HepG2 (cell line): ENCODE results near the gene GDPD5. TPM values are rescaled to one million over a fixed set of nuclear protein-coding genes. Genes with fewer than 3 reads are reported as not detected.

Source experiments
- ATAC-seq: fragments of 200-7000 bp; cut with Tn5 transposase; 3 replicates; pipeline ENCODE4 v1.9.1; 2020; ENCODE audit warnings: mild to moderate bottlenecking, moderate library complexity
- BruUV-seq: library from RNA; stranded (reverse); fragments of 400-500 nt; replicated peaks from 2 replicates; lab custom pipeline; 2021; lab: Mats Ljungman, UMichigan
- CTCF ChIA-PET: fragments of 300-600 bp; formaldehyde crosslinking; extraction: SDS; loops from one replicate; lab custom pipeline; 2021; ENCODE audit warnings: low total read pairs, inconsistent platforms, low intra/inter-chr PET ratio; lab: Yijun Ruan, JAX
- POLR2A ChIA-PET: fragments of 350-600 bp; sonication (Branson Sonifier 250); formaldehyde crosslinking; loops from one replicate; lab custom pipeline; 2020; ENCODE audit warnings: antibody characterized with exemption, inconsistent platforms; lab: Yijun Ruan, JAX
- DNase-seq: peaks from one replicate; pipeline ENCODE4 v3.0.0-alpha.2; 2015; ENCODE audit warnings: low spot score
- FAIRE-seq: peaks from 3 replicates; lab custom pipeline; 2011; peaks lifted over from hg19 to GRCh38; lab: Jason Lieb, UNC
- H2AFZ ChIP-seq: one replicate; pipeline ENCODE4 v1.6.1; 2011; ENCODE audit warnings: low read length, inconsistent platforms
- H3K27ac ChIP-seq: fragments of 300-600 bp; 3 replicates; pipeline ENCODE4 v1.8.0; 2011; ENCODE audit warnings: mixed run types, mild to moderate bottlenecking, mixed read lengths, low read length, inconsistent platforms; ENCODE audit not compliant: insufficient read depth; ENCODE audit errors: extremely low read length
- H3K27me3 ChIP-seq, 2 experiments: fragments of 200-600 bp in 1 of 2; 2 replicates in 1 of 2; 3 replicates in 1 of 2; pipeline versions ENCODE4 v1.6.0 to v1.8.0; 2011; ENCODE audit warnings: low read length in 2 of 2, mild to moderate bottlenecking in 2 of 2, moderate library complexity in 2 of 2, inconsistent platforms in 1 of 2; ENCODE audit not compliant: insufficient read depth in 2 of 2, control insufficient read depth in 1 of 2
- H3K36me3 ChIP-seq, 2 experiments: fragments of 200-600 bp in 1 of 2; replicated peaks in 1 of 2; 2 replicates in 1 of 2; 3 replicates in 1 of 2; pipeline versions ENCODE4 v1.5.1 to v1.8.0; 2011; ENCODE audit warnings: low read length in 2 of 2, inconsistent platforms in 1 of 2; ENCODE audit not compliant: insufficient read depth in 2 of 2, control insufficient read depth in 1 of 2
- H3K4me1 ChIP-seq: 2 replicates; pipeline ENCODE4 v1.5.1; 2012; ENCODE audit warnings: low read length, inconsistent platforms; ENCODE audit not compliant: insufficient read depth
- H3K4me2 ChIP-seq: 2 replicates; pipeline ENCODE4 v1.6.0; 2011; ENCODE audit warnings: low read depth, low read length, inconsistent platforms
- H3K4me3 ChIP-seq, 3 experiments: fragments of 200-600 bp in 1 of 3; sonication (generic), shearing (Covaris generic) in 1 of 3; replicated peaks in 1 of 3; 2 replicates each; pipeline ENCODE4 v1.5.1; 2011 to 2016; ENCODE audit warnings: low read length in 3 of 3, inconsistent platforms in 2 of 3, low read depth in 2 of 3, mild to moderate bottlenecking in 2 of 3, control low read depth in 1 of 3, mixed read lengths in 1 of 3; ENCODE audit not compliant: insufficient read depth in 1 of 3
- H3K79me2 ChIP-seq: one replicate; pipeline ENCODE4 v1.6.1; 2011; ENCODE audit warnings: low read length, inconsistent platforms; ENCODE audit not compliant: insufficient read depth
- H3K9ac ChIP-seq: 2 replicates; pipeline ENCODE4 v1.6.0; 2011; ENCODE audit warnings: mild to moderate bottlenecking, low read depth, low read length, inconsistent platforms; ENCODE audit not compliant: insufficient read depth
- H3K9me3 ChIP-seq: 2 replicates; pipeline ENCODE4 v1.5.1; 2012; ENCODE audit warnings: mild to moderate bottlenecking, low read length
- H4K20me1 ChIP-seq: 2 replicates; pipeline ENCODE4 v1.6.0; 2011; ENCODE audit warnings: inconsistent platforms, mild to moderate bottlenecking, low read length, moderate library complexity; ENCODE audit not compliant: insufficient read depth
- IKZF1 ChIP-seq: fragments of 450-650 bp; IDR thresholded peaks from 2 replicates; pipeline ENCODE4 v1.7.1; 2016
- KDM1A ChIP-seq: IDR thresholded peaks from 2 replicates; pipeline ENCODE4 v1.6.1; 2016; ENCODE audit warnings: missing compliant biosample characterization
- KDM5A ChIP-seq: fragments of 200-600 bp; sonication (generic); IDR thresholded peaks from 2 replicates; pipeline ENCODE4 v1.7.0; 2018; ENCODE audit warnings: antibody characterized with exemption, mild to moderate bottlenecking, low read length, borderline replicate concordance
- MIER3 ChIP-seq: IDR thresholded peaks from 2 replicates; pipeline ENCODE4 v1.6.1; 2016; ENCODE audit warnings: missing compliant biosample characterization, borderline replicate concordance
- RAD51 ChIP-seq: fragments of 450-650 bp; IDR thresholded peaks from 2 replicates; pipeline ENCODE4 v1.6.1; 2016; ENCODE audit warnings: borderline replicate concordance
- STAT5B ChIP-seq: sonication (generic); formaldehyde crosslinking; IDR thresholded peaks from 2 replicates; pipeline ENCODE4 v1.4.0; 2020; ENCODE audit warnings: missing genetic modification reagents
- ZGPAT ChIP-seq: IDR thresholded peaks from 2 replicates; pipeline ENCODE4 v1.6.1; 2016; ENCODE audit warnings: mild to moderate bottlenecking
- ZNF10 ChIP-seq: sonication (generic); formaldehyde crosslinking; IDR thresholded peaks from 2 replicates; pipeline ENCODE4 v1.4.0; 2020; ENCODE audit warnings: mild to moderate bottlenecking, low read depth, missing genetic modification reagents, borderline replicate concordance
- ZNF12 ChIP-seq: sonication (generic); formaldehyde crosslinking; IDR thresholded peaks from 2 replicates; pipeline ENCODE4 v1.5.0; 2020; ENCODE audit warnings: missing genetic modification reagents
- ZNF30 ChIP-seq: sonication (generic); formaldehyde crosslinking; IDR thresholded peaks from 2 replicates; pipeline ENCODE4 v1.5.0; 2020; ENCODE audit warnings: mild to moderate bottlenecking, missing genetic modification reagents
- ZNF646 ChIP-seq: sonication (generic); formaldehyde crosslinking; IDR thresholded peaks from 2 replicates; pipeline ENCODE4 v1.9.0; 2021; ENCODE audit warnings: mild to moderate bottlenecking, missing genetic modification reagents
- ZNF780A ChIP-seq: sonication (generic); formaldehyde crosslinking; IDR thresholded peaks from 2 replicates; pipeline ENCODE4 v1.8.0; 2022; ENCODE audit warnings: mild to moderate bottlenecking, missing genetic modification reagents, moderate library complexity
- WGBS: methylation state at CpG from one replicate; pipeline ENCODE4 v1.1.6; 2017; ENCODE audit warnings: low lambda C conversion rate; 5-methylcytosine and 5-hydroxymethylcytosine counted together
- in situ Hi-C: cut with HindIII; loops from 2 replicates; pipeline ENCODE4 v1.10.0; 2017; ENCODE audit warnings: low pct_unique_long_range_greater_than_20kb; ENCODE audit not compliant: extremely low pct_ligation_motif_present
- intact Hi-C: fragments of 100-400 bp; cut with micrococcal nuclease; formaldehyde crosslinking; loops from one replicate; pipeline ENCODE4 v1.10.0; 2022; ENCODE audit not compliant: unreplicated experiment
- polyA plus RNA-seq, 8 experiments: library from polyadenylated mRNA; depleted of rRNA in 3 of 8; stranded (reverse) in 7 of 8; unstranded in 1 of 8; fragments of >200 nt; fragmentation: Illumina TruSeq in 4 of 8; extraction: Trizol in 4 of 8; gene quantifications; 2 replicates each; pipeline versions ENCODE4 v1.2.1 to v1.2.3, GENCODE V29; 2011 to 2016; ENCODE audit warnings: low read depth in 4 of 8, missing spikeins in 1 of 8, mixed read lengths in 1 of 8; ENCODE audit not compliant: insufficient read depth in 1 of 8
- total RNA-seq, 5 experiments: library from RNA; depleted of rRNA; stranded (reverse); fragments of >200 nt; fragmentation: Illumina TruSeq; extraction: Trizol; gene quantifications; 2 replicates each; pipeline ENCODE4 v1.2.3, GENCODE V29; 2016; ENCODE audit warnings: low read depth in 1 of 5

GDPD5 gene
- total and polyA plus RNA-seq, 2 of the 13 experiments (the other 11 are each of a cell fraction or from before 2014, with no cell fraction given), result 55.0 to 67.5 TPM

GRCh38 chr11:75487365-75487764 lies 38.4 kb downstream of the GDPD5 start:
- no peak overlapping the region for H2AFZ ChIP-seq
- no peak for TF ChIP-seq IKZF1
- TF ChIP-seq ZNF10 (CRISPR knock-in tag), result no peak
- TF ChIP-seq STAT5B (CRISPR knock-in tag), result no peak
- TF ChIP-seq ZNF12, result no peak
- TF ChIP-seq MIER3 (CRISPR knock-in tag), result no peak
- no peak for TF ChIP-seq ZNF780A (CRISPR knock-in tag)
- TF ChIP-seq ZNF646 (CRISPR knock-in tag), result no peak
- TF ChIP-seq RAD51, result no peak
- no peak for TF ChIP-seq KDM5A
- no peak for TF ChIP-seq KDM1A (CRISPR knock-in tag)
- no peak for TF ChIP-seq ZNF30 (CRISPR knock-in tag)
- TF ChIP-seq ZGPAT (CRISPR knock-in tag), result no peak
- CTCF ChIA-PET, result no interaction called here
- peaks cover 1% of the 10 kb centered on the region for H3K79me2 ChIP-seq
- no peak for ATAC-seq
- no peaks in the 10 kb centered on the region for H3K27me3 ChIP-seq
- H3K4me3 ChIP-seq, result no peak overlapping the region
- H3K9me3 ChIP-seq, result no peaks in the 10 kb centered on the region
- peaks cover 9 to 44% of the 10 kb centered on the region in 2 experiments for H3K36me3 ChIP-seq
- no peak overlapping the region for H3K9ac ChIP-seq
- intact Hi-C loops, result no loop called here
- H4K20me1 ChIP-seq, result peaks cover 31% of the 10 kb centered on the region
- FAIRE-seq, result no peak
- POLR2A ChIA-PET, result no interaction called here
- in situ Hi-C loops, result no loop called here
- no peak overlapping the region for H3K4me2 ChIP-seq
- H3K27ac ChIP-seq, result no peak overlapping the region
- peaks cover 35% of the 10 kb centered on the region for H3K4me1 ChIP-seq
- BruUV-seq, result no TSS peak
- DNase-seq, result no peak
- 94% methylated on average over 4 of the region's 4 CpGs for WGBS
